Middle frontal gyrus (tissue), 1 donor: ENCODE measurements around the gene TIMM21.

Experiments
- DNase-seq: peaks from one replicate; pipeline ENCODE4 v3.0.0-alpha.2; 2015; ENCODE audit warnings: low spot score; ENCODE audit errors: extremely low spot score

TIMM21 gene

GRCh38 chr18:74147779-74148542, at the start of gene TIMM21, which contains the start of gene FBXO15:
TSS of gene TIMM21 (plus strand) at chr18:74148523. CDS start at chr18:74148809, 286 bp downstream.
TSS of gene FBXO15 (minus strand) at chr18:74147834. CDS start at chr18:74147785, 49 bp downstream.
- DNase-seq, result peak; percentile 92

- DNase-seq, result no peak
Observed at GRCh38 chr18:74108460-74108859, 39.9 kb upstream of the TIMM21 start.

- DNase-seq, result no peak
Observed at GRCh38 chr18:74110149-74110548, 38.2 kb upstream of the TIMM21 start.

DNA sequence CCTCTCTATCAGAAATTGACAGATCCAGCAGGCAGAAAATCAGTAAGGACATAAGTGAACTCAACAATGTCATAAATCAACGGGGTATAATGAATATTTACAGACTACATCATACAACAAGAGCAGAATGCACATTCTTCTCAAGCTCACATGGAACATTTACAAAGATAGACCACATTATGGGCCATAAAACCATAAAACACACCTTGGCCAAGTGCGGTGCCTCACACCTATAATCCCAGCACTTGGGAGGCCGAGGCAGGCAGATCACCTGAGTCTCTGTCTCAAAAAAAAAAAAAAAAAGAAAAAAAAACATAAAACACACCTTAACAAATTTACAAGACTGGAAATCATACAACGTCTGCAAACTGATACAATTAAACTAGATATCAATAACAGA, 37.3 kb upstream of the TIMM21 start:
- no peak for DNase-seq

GRCh38 chr18:74113711-74114110, 34.6 kb upstream of the TIMM21 start:
- no peak for DNase-seq

- DNase-seq, result no peak
Observed at GRCh38 chr18:74114116-74114515, 34.2 kb upstream of the TIMM21 start.

- DNase-seq, result no peak
Observed at GRCh38 chr18:74115046-74115445, 33.3 kb upstream of the TIMM21 start.

DNA sequence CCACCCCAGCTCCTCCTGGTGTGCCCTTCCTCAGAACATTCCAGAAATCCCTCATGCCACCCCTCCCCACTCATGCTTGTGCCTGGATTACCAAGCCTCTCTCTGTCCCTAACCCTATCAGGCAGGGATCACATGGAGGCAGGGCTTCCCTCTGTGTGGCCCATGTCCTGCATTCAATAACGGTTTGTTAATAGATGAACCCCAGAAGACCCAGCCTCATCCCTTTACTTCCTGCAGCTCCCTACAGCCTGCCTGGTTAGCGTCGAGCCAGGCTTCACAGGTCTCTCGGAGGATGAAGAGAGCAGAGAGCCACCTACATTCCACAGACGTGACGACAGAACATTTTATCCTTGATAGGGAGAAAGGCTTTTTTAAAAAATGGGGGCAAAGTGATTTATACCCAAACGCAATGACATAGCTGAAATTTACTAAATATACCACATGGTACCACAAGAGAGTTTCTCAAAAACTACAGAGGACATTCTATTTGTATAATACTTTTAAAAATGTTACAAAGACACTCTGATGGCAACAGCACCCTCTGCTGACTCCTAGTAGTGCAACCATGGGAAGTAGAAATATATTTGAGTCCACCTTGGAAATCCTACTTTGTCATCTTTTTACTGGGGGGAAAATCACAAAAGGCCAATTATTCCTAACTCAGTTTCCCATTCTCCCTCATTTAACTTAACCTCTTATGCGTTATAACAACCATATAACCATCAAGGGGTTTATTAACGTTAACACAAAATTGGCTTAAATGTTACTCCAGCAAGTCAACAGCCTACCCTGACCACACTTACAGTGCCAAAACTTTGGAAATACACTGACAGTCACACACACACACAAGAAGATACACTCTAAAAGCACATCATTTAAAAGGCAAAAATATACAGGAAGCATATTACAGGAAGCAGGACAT, 31.4 kb upstream of the TIMM21 start:
- no peak for DNase-seq

- DNase-seq, result no peak
Observed at GRCh38 chr18:74123200-74123599, 25.1 kb upstream of the TIMM21 start.

DNA sequence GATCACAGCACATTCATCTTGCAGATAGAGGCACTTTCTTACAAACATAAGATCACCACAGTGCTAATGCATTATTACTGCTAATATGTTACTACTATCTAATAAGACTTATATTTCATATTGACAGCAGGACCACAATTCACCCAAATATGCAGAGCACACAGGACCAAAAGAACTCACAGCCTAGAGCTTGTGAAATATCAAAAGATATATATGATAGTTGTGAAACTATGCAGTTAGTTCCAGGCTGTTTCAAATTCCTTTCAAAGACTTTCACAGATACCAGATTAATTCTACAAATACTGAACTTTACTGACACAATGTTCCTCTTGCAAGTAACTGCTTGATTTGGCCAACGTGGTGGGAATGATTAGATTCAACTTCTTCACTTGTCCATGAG, 23.7 kb upstream of the TIMM21 start:
- no peak for DNase-seq

DNA sequence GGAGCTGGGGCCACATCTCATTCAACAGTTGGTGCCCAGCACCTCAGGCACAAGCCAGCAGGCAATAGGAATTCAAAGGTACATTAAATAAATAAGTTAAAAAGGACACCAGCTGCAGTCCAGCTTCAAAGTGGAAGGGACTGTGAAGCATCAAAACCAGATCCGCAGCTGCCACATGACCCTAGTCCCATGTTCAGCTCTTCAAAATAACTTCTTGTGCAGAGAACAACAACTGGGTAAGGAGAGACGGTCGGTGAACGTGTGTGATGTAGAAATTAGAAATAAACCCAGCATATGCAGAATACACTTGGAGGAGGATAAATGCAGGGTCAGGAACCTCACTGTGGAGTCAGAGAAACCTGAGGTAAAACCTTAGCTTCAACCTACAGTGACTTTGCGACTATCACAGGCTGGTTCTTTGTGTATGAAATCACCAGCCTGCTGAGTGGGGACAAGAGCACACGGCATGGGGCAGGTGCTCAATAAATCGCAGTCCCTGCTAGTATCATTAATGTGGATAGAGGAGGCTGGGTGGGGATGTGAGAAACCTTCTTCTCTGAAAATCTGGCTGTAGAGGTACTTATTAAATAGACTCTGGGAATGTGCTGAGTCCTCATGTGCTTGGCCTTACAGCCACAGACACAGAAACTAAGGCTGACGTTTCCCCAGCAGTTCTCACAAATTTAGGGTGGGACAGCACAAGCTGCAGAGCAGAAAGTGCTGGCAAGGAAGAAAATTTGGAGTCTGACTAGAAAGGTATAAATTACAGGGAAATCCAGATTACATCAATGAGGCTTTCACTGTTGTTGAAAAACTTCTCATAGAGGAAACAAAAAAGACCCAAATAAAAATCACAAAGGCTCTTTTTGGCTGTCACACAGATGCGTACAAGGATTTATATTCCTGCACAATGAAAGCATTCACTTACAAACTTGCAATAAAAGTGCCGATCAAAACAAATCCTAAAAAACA, 21.4 kb upstream of the TIMM21 start:
- DNase-seq, result no peak

GRCh38 chr18:74128159-74128558, 20.2 kb upstream of the TIMM21 start:
- no peak for DNase-seq

DNA sequence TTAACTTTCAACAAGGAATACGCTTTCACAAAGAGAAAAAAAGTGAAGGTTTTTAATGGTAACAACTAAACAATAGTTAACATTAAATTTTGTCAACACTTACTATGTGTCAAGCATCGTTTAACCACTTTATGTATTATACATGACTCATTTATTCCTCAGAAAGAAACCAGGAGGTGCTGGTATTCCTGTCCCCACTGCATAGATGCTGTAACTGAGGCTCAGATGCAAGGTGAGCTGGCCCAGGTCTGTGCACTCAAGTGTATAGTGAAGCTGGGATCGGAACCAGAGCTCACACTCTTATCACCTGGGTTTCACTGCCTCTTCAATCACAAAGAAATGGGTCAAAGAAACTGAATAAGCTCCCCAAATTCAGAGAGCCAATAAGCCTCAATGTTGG, 17.2 kb upstream of the TIMM21 start:
- no peak for DNase-seq

DNA sequence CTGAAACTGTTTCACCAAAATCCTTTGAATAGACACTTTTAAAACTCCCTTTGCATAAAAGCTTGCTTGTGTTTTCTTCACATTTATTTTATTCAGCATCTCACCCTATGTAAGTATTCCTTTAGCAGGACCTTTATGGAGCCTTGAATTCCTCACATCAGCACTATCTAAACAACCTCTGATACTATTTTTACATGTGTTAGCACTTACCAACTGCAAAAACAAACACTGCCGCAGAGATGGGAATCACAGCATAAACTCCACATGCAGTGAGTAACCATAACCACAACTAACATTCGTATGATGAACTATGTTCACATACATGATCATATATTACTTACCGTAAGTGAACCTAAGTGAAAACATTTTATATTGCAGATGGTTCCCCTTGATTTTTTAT, 16.1 kb upstream of the TIMM21 start:
- no peak for DNase-seq

- DNase-seq, result no peak
Observed at GRCh38 chr18:74137920-74138538, 10.3 kb upstream of the TIMM21 start.

DNA sequence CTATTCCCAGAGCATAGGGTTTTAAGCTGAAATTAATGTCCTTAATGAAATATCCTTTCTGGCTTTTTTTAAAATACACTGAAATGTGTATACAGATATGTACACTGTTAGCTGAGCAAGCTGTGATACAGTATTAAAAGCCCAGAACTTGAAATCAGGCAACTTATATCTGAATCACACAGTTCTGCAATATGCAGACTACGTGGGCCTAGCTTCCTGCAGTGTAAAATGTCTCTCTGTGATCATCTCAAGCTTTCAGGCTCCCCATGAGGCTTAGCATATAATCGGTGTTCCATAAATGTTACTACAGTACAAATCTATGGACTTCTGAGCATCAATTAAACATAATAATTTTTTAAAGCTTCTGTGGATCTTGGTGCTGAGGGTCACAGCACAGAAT, 8.9 kb upstream of the TIMM21 start:
- DNase-seq, result no peak

DNA sequence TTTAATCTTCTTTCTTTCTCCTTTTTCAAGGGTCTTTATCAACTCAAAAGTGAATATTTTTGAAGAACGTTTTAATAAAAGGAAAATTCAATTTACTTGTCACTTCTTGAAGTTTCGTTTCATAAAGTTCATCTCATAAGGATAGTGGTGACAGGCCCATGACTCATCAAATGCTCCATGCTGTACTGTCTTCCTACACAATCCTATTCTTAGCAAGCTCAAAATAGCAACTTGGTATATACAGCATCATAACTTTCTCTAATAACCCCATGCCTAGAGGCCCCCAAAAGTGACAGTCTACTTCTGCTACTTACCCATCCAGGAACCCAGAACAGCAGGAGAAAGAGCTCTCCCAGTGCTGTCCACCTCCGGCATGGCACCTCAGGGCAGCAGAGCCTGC, 8.4 kb upstream of the TIMM21 start:
- no peak for DNase-seq

GRCh38 chr18:74140582-74140981, 7.7 kb upstream of the TIMM21 start:
- DNase-seq, result no peak

GRCh38 chr18:74141667-74142066, 6.7 kb upstream of the TIMM21 start:
- no peak for DNase-seq

DNA sequence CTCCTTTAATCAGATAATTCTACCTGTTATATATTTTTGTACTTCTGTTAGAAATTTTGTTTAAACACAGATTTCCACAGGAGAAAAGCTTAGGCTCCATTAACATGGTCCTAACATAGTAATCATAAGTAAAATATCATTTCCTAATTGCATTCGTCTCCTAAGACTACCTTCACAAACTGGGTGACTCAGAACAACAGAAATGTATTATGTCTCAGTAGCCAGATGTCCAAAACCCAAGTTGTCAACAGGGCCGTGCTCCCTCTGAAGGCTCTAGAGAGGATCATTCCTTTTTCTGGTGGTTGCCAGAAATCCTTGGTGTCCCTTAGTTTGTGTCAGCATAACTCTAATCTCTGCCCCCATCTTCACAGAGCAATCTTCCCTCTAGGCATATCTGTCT, 6.1 kb upstream of the TIMM21 start:
- DNase-seq, result no peak

DNA sequence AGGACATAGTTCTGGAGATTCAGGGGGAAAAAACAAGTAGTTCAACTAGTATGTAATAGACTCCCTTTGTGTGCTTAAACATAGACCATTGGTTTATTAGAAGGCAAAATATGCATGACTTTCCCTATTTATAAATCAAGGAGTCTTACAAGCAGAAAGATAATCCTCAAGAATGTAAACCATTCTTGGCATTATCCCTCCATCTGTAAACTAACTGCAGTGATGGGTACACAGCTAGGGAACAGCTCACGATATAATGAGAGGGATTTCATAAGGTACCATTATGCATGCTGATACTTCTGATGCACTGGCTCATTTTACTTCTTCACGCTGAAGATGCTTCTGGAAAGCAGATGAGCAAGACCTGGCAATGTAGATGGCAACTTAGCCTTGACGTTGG, 1.6 kb upstream of the TIMM21 start:
- DNase-seq, result no peak
